ENCODE data around the gene FXYD7. TPM values are rescaled to one million over a fixed set of nuclear protein-coding genes. Genes with fewer than 3 reads are reported as not detected.

The FXYD7 gene
- total and polyA plus RNA-seq, 2 of the 4 experiments (the other 2 are of a cell fraction): 0.31 TPM; not detected in 1

DNA sequence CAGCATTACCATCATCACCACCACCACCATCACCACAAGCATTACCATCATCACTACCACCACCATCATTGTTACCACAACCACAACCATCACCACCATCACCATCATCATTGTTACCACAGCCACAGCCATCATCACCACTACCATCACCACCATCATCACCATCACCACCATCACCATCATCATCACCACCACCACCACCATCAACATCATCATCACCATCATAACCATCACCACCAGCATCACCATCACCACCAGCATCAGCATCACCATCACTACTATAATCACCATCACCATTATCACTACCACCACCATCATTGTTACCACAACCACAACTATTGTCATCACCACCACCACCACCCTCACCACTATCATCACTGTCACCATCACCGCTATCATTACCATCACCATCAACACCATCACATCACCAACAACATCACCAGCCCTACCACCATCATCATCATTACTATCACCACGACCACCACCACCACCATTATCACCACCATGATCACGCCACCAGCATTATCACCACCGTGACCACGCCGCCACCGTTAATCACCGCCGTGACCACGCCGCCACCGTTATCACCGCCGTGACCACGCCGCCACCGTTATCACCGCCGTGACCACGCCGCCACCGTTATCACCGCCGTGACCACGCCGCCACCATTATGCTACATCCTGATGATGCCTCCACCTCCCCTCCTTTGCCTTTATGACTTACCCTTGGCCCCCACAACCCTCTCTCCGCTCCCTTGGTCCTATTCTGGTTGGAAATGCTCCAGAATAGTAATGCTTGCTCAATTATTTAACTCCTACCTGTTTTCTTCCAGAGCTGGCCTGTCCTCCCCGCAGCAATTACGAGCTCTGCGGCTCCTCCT is 37.4 kb upstream of the FXYD7 start (continued):
- TF ChIP-seq BHLHE40 (IDR thresholded peaks at IDR 0.05; ENCODE audit: low read depth, low read length): no peak

DNA sequence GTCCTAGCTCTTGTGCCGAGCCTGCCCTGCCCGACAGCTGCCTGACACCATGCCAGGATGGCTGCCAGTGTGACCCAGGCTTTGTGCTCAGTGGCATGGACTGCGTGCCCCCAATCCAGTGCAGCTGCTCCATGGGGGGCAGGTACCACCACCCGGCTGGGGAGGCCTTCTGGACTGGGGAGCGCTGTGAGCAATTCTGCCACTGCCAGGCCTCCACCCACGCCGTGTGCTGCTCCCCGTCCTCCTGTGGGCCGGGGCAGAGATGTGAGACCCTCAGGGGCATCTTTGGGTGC is 36.8 kb upstream of the FXYD7 start:
- no peaks in the 10 kb centered on the region; the same call in 1 of the 2 replicates for H3K27me3 ChIP-seq (ENCODE audit: control insufficient read depth, insufficient read depth, low read length)
- H4K8ac ChIP-seq (ENCODE audit: low read depth in 2 of 2, low read length in 2 of 2): no peak overlapping the region
- in situ Hi-C loops (cut with MboI; ENCODE audit: low sequenced_read_pairs): no loop called here
- intact Hi-C loops (cut with micrococcal nuclease): no loop called here
- no peak overlapping the region for H2BK15ac ChIP-seq (ENCODE audit: low read depth, low read length)
- H2AK5ac ChIP-seq (ENCODE audit: low read depth, low read length): no peak overlapping the region
- dilution Hi-C loops (cut with HindIII; ENCODE audit: low sequenced_read_pairs, unreplicated experiment): no loop called here
- ChIA-PET CTCF (no interaction called here), POLR2A (ENCODE audit: unreplicated experiment) (no interaction called here)
- no peak overlapping the region for H4K5ac ChIP-seq (ENCODE audit: low read depth, low read length)
- H3K14ac ChIP-seq (replicated peaks; ENCODE audit: low read depth, low read length): no peak overlapping the region
- H3K79me1 ChIP-seq (ENCODE audit: low read depth in 1 of 2, low read length in 2 of 2): no peaks in the 10 kb centered on the region
- no peak overlapping the region for H2AK9ac ChIP-seq (replicated peaks; ENCODE audit: low read depth, low read length, poor library complexity)
- ATAC-seq (ENCODE audit: low read depth) (no peak), DNase-seq (no peak)
- H3K4ac ChIP-seq (ENCODE audit: low read depth, low read length): no peak overlapping the region
- H3K4me1 ChIP-seq (ENCODE audit: control insufficient read depth, insufficient read depth, low read length): no peaks in the 10 kb centered on the region
- H3K4me2 ChIP-seq (ENCODE audit: low read depth, low read length): no peak overlapping the region
- no peak overlapping the region for H2BK20ac ChIP-seq (ENCODE audit: low read depth, low read length)
- no peak overlapping the region for H3K9ac ChIP-seq (ENCODE audit: low read depth, low read length)
- no peaks in the 10 kb centered on the region for H3K9me1 ChIP-seq (ENCODE audit: insufficient read depth, low read length)
- H2BK5ac ChIP-seq (ENCODE audit: low read depth, low read length, poor library complexity, severe bottlenecking): no peak overlapping the region
- H3K18ac ChIP-seq (ENCODE audit: low read depth, low read length): no peak overlapping the region
- no peaks in the 10 kb centered on the region for H4K20me1 ChIP-seq (ENCODE audit: insufficient read depth, low read length)
- H2BK120ac ChIP-seq (ENCODE audit: low read depth, low read length): no peak overlapping the region
- no peak overlapping the region for H3K23ac ChIP-seq (ENCODE audit: low read depth, low read length)
- no TSS peak for BruUV-seq (replicated peaks)
- H4K91ac ChIP-seq (ENCODE audit: insufficient read depth, low read depth, low read length): no peak overlapping the region
- peaks cover 5% of the 10 kb centered on the region; the same call in 1 of the 2 replicates for H3K9me3 ChIP-seq (ENCODE audit: control insufficient read depth, insufficient read depth, low read length)
- no peak overlapping the region for H3K56ac ChIP-seq (ENCODE audit: extremely low read depth, insufficient read depth, low read length)
- no peak overlapping the region for H3K27ac ChIP-seq (ENCODE audit: insufficient read depth, low read length)
- H3K36me3 ChIP-seq (ENCODE audit: control insufficient read depth, insufficient read depth, low read length): no peaks in the 10 kb centered on the region
- WGBS, 2 experiments (ENCODE audit: extremely low coverage in 2 of 2, insufficient read length in 1 of 2): 100% methylated on average over 2 of the region's 9 CpGs; no CpG with 5 or more reads in 1 of the 2 experiments
- H3K4me3 ChIP-seq (ENCODE audit: insufficient read depth, low read depth, low read length): no peak overlapping the region
- H2AFZ ChIP-seq (replicated peaks; ENCODE audit: low read length, poor library complexity): no peak overlapping the region
- TF ChIP-seq POLR2A (IDR thresholded peaks at IDR 0.05; ENCODE audit: low read depth, low read length) (no peak), MXI1 (IDR thresholded peaks at IDR 0.05; ENCODE audit: borderline replicate concordance, low read depth, low read length) (no peak), SMC3 (IDR thresholded peaks at IDR 0.05; ENCODE audit: low read depth, low read length) (no peak), RFX5 (IDR thresholded peaks at IDR 0.05; ENCODE audit: low read depth, low read length) (no peak), MAZ (IDR thresholded peaks at IDR 0.05; ENCODE audit: borderline replicate concordance, low read depth, low read length) (no peak), CHD1 (IDR thresholded peaks at IDR 0.05; ENCODE audit: low read depth, low read length) (no peak), NFE2L2 (IDR thresholded peaks at IDR 0.05; ENCODE audit: low read depth, low read length) (no peak), MAFK (IDR thresholded peaks at IDR 0.05; ENCODE audit: low read depth, low read length) (no peak), RCOR1 (IDR thresholded peaks at IDR 0.05; ENCODE audit: insufficient replicate concordance, low read length) (no peak), BHLHE40 (IDR thresholded peaks at IDR 0.05; ENCODE audit: low read depth, low read length) (no peak), RAD21 (IDR thresholded peaks at IDR 0.05; ENCODE audit: low read length) (no peak), CEBPB (IDR thresholded peaks at IDR 0.05; ENCODE audit: low read depth, low read length) (no peak), FOS (IDR thresholded peaks at IDR 0.05; ENCODE audit: low read depth, low read length) (no peak)
- TF ChIP-seq, protein P1, sequence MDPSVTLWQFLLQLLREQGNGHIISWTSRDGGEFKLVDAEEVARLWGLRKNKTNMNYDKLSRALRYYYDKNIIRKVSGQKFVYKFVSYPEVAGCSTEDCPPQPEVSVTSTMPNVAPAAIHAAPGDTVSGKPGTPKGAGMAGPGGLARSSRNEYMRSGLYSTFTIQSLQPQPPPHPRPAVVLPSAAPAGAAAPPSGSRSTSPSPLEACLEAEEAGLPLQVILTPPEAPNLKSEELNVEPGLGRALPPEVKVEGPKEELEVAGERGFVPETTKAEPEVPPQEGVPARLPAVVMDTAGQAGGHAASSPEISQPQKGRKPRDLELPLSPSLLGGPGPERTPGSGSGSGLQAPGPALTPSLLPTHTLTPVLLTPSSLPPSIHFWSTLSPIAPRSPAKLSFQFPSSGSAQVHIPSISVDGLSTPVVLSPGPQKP (IDR thresholded peaks at IDR 0.05; ENCODE audit: borderline replicate concordance, low read depth, low read length): no peak
- TF ChIP-seq, protein P2, sequence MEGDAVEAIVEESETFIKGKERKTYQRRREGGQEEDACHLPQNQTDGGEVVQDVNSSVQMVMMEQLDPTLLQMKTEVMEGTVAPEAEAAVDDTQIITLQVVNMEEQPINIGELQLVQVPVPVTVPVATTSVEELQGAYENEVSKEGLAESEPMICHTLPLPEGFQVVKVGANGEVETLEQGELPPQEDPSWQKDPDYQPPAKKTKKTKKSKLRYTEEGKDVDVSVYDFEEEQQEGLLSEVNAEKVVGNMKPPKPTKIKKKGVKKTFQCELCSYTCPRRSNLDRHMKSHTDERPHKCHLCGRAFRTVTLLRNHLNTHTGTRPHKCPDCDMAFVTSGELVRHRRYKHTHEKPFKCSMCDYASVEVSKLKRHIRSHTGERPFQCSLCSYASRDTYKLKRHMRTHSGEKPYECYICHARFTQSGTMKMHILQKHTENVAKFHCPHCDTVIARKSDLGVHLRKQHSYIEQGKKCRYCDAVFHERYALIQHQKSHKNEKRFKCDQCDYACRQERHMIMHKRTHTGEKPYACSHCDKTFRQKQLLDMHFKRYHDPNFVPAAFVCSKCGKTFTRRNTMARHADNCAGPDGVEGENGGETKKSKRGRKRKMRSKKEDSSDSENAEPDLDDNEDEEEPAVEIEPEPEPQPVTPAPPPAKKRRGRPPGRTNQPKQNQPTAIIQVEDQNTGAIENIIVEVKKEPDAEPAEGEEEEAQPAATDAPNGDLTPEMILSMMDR (conservative IDR thresholded peaks at IDR 0.05; ENCODE audit: low read depth, low read length): no peak
